Pulmonary artery endothelial cell (primary cell): ENCODE results near the gene FGF8. TPM values are rescaled to one million over a fixed set of nuclear protein-coding genes. Genes with fewer than 3 reads are reported as not detected.

Experiments used
- DNase-seq: peaks from one replicate; pipeline ENCODE4 v3.0.0-alpha.2; 2011; ENCODE audit warnings: low read depth, low spot score
- total RNA-seq: library from RNA; depleted of rRNA; stranded (reverse); fragments of >200 nt; gene quantifications from 2 replicates; pipeline ENCODE4 v1.2.3, GENCODE V29; 2014

Gene FGF8
- total RNA-seq, 1 donor from 2014 or later: not detected

GRCh38 chr10:101781984-101782810, 6.3 kb upstream of the FGF8 start:
- DNase-seq: no peak

GRCh38 chr10:101781655-101781983, 5.7 kb upstream of the FGF8 start:
- DNase-seq: no peak

GRCh38 chr10:101780818-101781654, 5.1 kb upstream of the FGF8 start:
- DNase-seq: peak; percentile 20

DNA sequence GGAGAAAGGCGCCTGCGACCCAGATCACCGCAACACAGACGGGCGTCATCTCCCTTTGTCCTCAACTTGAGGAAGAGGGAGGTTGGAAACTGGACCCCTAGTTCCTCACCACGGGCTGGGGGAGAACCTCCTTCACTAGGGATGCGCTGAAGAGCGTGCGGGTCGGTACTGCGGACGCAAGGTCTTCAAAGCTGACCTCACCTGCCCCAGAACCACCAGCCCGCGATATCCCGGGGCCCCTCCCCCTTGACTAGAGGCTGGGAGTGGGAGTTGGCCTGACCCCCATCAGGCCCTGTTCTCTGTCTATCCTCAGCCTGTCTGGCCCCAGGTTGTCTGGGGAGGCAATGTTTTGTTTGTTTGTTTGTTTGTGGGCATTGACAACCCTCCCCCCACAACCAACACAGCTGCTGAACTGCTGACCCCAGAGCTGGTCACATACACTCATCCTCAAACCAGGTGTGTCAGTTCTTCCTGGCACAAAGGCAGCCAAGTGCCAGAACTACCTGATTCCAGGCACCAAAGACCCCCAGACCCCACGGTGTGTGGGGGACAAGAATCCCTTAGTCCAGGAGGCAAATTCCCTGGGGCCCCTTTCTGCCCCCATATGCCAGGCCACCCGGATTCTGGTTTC, 4.4 kb upstream of the FGF8 start:
- DNase-seq: no peak

- peak; percentile 22 for DNase-seq
Observed at GRCh38 chr10:101779544-101780186, 3.8 kb upstream of the FGF8 start.

GRCh38 chr10:101778781-101779543, 3.0 kb upstream of the FGF8 start:
- DNase-seq: no peak

DNA sequence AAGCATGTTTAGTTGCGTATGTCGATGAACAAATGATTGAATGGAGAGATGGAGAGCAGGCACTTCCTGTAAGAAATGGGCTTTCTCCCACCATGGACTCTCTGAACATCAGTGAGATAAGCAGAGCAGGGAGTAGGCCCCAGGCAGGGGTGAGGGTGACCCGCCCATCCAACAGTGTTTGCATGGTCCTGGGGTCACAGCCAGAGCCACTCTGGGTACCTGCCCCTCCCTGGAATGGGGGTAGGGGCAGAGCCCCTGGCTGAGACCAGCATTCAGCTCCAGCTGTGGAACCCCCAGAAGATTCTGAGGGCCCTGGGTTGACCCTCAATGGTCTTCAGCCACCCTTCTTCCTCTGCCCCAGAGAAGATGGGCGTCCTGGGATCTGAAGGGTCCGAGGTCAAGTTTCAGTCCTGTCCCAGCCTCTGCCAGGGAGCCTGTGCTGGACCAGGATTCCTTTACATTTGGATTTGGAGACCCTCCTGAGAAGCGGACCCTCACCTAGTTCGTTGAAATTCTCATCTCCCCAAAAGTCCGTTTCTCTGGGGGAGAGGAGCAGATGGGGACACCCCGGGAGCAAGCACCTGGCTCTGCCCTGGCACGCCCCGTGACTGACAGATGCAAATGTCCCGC, 2.4 kb upstream of the FGF8 start:
- DNase-seq: no peak

- DNase-seq: no peak
Observed at GRCh38 chr10:101777619-101778145, 1.8 kb upstream of the FGF8 start.

DNA sequence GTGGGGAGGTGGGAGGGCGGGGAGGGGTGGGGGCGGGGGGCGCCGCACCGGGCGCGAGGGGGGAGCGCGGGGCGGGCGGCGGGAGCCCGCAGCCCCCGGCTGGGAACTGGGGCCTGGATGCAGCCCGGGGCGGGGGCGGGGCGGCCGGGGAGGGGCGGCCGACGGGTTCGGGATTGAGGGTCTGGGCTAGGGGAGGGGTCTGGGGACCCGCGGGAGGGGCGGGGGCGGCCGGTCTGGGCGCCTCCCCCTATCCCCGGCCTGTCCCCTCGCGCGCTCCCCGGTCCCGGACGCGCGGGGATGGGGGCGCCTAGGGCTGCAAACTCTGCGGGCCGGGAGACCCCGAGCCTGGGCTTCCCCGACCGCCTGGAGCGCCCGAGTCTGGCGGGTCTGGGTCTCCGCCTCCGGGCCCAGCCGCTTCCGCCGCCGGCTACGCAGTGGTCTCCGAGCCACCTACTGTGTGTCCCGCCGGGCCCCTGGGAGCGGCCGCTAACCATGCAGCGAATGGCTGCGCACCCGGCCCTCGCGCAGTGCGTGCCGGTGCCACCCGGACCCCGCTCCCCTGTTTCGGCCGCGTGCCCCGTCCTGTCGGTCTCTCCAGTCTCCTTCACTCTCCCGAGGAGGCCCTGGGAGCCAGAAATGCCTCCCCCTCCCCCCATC, 375 bp upstream of the FGF8 start:
- DNase-seq: no peak

- no peak for DNase-seq
Observed at GRCh38 chr10:101774589-101775272, 1.2 kb downstream of the FGF8 start.

- DNase-seq: no peak
Observed at GRCh38 chr10:101773923-101774588, 1.9 kb downstream of the FGF8 start.

- no peak for DNase-seq
Observed at GRCh38 chr10:101772895-101773761, 2.8 kb downstream of the FGF8 start.

DNA sequence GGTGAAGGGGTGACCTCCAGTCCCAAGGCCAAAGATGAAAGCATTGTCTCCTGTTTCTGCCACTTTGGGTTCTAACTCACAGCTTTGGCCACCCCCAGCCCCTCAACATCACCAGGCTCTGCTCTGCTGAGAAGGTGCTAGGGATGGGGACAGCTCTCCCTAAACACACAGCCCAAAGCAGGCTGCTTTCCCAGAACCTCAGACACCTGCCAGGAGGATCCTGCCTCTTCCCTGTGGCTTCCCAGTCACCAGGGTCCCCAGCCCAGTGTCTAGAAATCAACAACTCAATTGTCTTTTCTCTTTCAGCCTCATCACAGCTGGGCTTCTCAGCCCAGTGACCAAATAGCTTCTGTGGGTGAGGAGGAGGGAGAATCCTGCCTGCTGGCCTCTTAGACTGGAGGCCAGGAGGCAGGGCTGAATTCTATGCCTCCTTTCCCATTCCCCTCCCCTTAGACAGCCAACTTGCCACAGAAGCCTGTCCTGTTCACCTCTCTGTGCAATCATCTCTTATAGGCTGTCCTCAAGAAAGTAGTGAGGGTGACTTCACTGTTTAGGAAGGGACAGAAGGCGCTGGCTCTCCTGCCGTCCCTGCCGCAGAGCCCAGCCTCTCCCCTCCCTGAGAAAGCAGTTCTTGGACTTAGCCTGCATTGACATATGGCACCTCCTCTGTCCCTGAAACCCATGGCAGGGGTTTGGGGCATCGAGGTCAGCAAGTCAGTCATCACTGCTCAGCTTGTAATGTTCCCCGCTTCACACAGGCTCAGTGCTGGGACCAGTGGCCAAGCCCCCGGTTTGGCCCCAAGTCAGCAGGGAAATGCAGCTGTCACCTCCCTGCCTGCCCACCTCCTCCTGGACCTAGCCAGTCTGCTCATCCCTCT, 3.7 kb downstream of the FGF8 start:
- DNase-seq: no peak

GRCh38 chr10:101771380-101771779, 4.5 kb downstream of the FGF8 start:
- DNase-seq: no peak

DNA sequence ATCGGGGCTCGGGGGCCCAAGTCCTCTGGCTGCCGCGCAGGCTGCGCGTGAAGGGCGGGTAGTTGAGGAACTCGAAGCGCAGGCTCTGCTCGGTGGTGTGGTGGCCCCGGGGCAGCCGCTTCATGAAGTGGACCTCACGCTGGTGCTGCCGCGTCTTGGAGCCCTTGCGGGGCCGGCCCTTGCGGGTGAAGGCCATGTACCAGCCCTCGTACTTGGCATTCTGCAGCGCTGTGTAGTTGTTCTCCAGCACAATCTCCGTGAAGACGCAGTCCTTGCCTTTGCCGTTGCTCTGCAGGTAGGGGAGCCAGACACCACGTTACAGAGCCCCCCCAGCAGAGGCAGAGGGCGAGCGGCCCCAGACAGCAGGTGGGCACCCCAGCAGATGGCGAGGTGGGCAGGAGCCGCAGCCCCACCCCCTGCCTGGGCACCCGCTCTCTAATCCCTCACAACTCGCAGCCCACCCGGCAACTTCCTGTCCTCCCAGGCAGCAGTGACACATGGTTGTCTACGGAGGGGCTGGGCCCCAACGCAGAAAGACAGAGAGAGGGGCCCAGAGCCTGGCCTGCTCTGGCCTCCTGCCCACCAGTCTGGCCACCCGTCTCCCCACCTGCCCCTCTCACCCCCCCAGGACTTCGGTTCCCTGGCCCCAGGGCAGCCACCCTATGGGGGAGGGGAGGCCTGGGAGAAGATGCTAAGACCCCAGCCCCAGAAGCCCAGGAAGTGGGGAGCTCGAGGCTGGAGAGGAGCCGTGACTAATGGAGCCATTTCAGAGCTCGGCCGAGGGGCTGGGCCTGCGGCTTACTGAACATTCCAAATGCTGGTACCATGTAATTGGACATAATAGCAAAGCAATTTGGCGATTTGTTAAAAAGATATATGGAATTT, 5.3 kb downstream of the FGF8 start:
- no peak for DNase-seq
